GM21737 (cell line): ENCODE results near the gene LPAR3.
"Not testable (repeated sequence)": the region's sequence is repeated elsewhere in the genome, so short reads cannot be mapped to it uniquely, and the experiment has no call there.

Source experiments
- ATAC-seq: cut with Tn5 transposase; IDR thresholded peaks from one replicate; pipeline ENCODE4 v1.9.1; 2021; ENCODE audit warnings: mild to moderate bottlenecking, moderate library complexity; ENCODE audit not compliant: unreplicated experiment

LPAR3 gene

GRCh38 chr1:84892705-84893618 is at the start of gene LPAR3:
LPAR3 (minus strand) TSS chr1:84893206; CDS start chr1:84866120, 27,086 bp downstream.
- ATAC-seq: no peak

DNA sequence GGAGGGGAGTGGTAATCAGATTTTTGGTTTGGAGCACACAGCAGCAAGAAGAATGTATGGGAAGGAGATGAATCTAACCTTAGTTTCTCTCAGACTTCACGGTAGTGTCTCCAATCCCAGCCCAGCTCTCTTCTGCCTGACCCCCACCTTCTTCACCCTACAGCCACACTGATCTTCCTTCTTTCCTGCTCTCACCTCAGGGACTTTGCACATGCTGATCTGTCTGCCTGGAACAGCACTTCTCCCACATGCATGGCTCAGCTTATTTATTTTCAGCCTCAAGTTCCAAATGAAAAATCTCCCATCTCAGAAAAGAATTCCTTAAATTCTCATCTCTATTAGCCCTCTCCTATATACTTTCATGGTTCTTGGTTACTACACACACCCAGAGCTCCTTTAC is 48.8 kb upstream of the LPAR3 start:
- no peak for ATAC-seq

GRCh38 chr1:84940481-84940880 is 47.5 kb upstream of the LPAR3 start:
- ATAC-seq: no peak

GRCh38 chr1:84939761-84940160 is 46.8 kb upstream of the LPAR3 start:
- no peak for ATAC-seq

- ATAC-seq: no peak
These were observed 46.1 kb upstream of the LPAR3 start for GRCh38 chr1:84939151-84939550.

- no peak for ATAC-seq
These were observed 43.3 kb upstream of the LPAR3 start for GRCh38 chr1:84936116-84936810.

- no peak for ATAC-seq
These were observed 40.1 kb upstream of the LPAR3 start for GRCh38 chr1:84933011-84933611.

DNA sequence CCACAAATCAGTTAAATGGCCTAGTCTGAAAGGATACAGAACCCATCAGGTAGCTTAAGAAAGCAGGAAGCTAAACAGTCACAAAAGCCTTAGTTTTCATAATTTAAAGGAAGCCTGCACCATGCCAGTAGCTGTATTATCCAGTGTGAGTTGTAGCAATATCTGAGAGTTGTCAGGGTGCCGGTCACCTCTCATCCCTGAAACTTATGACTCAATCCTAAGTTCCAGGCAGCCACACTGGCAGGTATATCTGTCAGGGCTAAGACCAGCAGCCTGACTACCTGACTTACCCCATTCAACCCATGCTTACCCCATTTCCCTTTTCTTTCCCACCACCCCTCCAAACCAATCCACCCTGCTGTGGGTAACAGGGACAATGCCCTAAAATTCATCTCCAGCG is 37.8 kb upstream of the LPAR3 start:
- no peak for ATAC-seq

GRCh38 chr1:84930329-84930728 is 37.3 kb upstream of the LPAR3 start:
- no peak for ATAC-seq

DNA sequence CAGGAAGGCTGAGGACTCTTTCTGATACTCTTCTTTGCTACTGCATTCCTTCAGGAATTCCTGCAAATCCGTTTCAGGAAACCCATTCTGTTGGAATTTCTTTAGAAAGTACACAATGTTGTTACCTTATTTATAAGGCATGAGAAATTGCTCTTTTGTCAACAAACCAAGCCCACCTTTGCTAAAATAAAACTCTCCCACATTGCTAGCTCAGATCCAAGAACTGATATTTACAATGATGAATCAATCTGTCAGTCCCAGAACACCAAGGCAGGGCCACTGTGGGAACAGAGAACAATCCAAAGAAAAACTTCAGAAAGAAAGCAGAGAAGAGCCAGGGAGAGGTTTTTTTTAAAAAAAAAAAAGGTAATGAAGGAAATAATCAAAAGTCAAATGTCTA is 36.6 kb upstream of the LPAR3 start:
- no peak for ATAC-seq

DNA sequence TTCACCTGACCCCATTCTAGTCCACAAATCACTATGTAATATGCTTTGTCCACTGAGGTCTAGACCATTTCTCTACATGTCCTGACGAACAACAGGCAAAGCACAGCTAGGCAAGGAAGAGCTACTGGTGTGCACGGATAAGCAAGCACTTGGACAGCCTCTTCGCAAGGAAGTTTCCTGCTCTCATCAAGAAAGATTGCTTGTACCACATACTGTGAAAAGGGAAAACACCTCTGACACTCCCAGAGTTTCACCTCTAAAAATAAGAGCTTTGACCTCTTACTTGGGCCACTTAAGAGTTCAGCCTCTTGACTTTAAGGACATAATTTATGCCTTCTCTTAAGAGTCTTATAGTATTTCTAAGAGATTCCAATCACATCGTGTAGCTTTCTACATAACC is 36.0 kb upstream of the LPAR3 start:
- ATAC-seq: no peak

GRCh38 chr1:84923317-84923716 is 30.3 kb upstream of the LPAR3 start:
- no peak for ATAC-seq

GRCh38 chr1:84920159-84920558 is 27.2 kb upstream of the LPAR3 start:
- ATAC-seq: no peak

DNA sequence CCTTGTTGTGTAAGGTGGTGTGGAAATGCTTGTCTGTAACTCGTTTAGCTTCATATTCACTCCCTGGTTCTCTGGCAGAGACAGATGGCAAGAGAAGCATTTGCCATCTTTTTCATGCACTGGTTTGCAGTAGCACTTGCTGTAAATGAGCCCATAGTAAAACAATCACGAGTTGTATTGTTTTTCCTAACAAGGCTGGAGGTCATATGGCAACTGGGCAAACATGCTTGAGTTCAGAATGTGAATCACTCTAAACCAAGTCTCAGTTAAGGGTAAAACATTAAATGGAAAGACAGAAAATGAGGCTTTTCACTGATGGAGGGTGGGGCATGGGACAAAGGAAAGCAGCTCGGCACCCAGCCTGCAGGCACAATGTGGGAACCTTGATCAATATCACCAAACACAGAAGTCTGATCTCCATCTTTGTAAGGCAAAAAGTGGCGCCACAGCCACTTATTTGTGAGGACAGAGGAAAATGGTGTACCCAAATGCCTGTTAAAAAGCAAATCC is 26.5 kb upstream of the LPAR3 start:
- ATAC-seq: no peak

GRCh38 chr1:84918726-84919336 is 25.8 kb upstream of the LPAR3 start:
- no peak for ATAC-seq

- no peak for ATAC-seq
These were observed 23.9 kb upstream of the LPAR3 start for GRCh38 chr1:84916897-84917296.

- no peak for ATAC-seq
These were observed 20.5 kb upstream of the LPAR3 start for GRCh38 chr1:84913555-84913892.

GRCh38 chr1:84912726-84913554 is 19.9 kb upstream of the LPAR3 start:
- ATAC-seq: no peak

DNA sequence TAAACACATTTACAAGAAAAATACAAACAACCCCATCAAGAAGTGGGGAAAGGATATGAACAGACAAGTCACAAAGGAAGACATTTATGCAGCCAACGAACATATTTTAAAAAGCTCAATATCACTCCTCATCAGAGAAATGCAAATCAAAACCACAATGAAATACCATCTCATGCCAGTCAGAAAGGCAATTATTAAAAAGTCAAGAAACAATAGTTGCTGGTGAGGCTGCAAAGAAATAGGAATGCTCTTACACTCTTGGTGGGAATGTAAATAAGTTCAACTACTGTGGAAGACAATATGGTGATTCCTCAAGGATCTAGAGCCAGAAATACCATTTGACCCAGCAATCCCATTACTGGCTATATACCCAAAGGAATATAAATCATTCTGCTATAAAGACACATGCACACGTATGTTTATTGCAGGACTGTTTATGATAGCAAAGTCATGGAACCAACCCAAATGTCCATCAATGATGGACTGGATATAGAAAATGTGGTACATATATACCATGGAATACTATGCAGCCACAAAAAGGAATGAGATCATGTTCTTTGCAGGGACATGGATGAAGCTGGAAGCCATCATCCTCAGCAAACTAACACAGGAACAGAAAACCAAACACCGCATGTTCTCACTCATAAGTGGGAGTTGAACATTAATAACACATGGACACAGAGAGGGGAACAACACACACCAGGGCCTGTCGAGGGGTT is 15.9 kb upstream of the LPAR3 start:
- not testable (repeated sequence) for ATAC-seq
